ENCODE data around the gene SGPP1. TPM values are rescaled to one million over a fixed set of nuclear protein-coding genes. Genes with fewer than 3 reads are reported as not detected.

SGPP1 gene
- total RNA-seq, 1 donor from 2014 or later, result 22.5 TPM

DNA sequence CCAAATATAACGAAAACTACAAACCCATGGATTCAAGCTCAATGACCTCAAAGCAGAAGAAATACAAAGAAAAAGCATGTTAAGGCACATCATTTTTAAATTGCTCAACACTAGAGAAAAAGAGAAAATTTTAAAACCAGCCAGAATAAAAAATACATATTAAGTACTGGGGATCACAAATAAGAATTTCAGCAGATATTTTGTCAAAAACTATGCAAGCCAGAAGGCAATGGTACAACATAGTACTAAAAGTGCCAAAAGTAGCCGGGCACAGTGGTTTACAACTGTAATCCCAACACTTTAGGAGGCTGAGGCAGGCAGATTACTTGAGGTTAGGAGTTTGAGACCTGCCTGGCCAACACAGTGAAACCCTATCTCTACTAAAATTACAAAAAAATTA lies 10.2 kb downstream of the SGPP1 start:
- H3K36me3 ChIP-seq (ENCODE audit: control insufficient read depth, insufficient read depth, low read length), result no peaks in the 10 kb centered on the region
- no peak overlapping the region for H3K4me3 ChIP-seq (ENCODE audit: low read depth, low read length)
- TF ChIP-seq, protein P1, sequence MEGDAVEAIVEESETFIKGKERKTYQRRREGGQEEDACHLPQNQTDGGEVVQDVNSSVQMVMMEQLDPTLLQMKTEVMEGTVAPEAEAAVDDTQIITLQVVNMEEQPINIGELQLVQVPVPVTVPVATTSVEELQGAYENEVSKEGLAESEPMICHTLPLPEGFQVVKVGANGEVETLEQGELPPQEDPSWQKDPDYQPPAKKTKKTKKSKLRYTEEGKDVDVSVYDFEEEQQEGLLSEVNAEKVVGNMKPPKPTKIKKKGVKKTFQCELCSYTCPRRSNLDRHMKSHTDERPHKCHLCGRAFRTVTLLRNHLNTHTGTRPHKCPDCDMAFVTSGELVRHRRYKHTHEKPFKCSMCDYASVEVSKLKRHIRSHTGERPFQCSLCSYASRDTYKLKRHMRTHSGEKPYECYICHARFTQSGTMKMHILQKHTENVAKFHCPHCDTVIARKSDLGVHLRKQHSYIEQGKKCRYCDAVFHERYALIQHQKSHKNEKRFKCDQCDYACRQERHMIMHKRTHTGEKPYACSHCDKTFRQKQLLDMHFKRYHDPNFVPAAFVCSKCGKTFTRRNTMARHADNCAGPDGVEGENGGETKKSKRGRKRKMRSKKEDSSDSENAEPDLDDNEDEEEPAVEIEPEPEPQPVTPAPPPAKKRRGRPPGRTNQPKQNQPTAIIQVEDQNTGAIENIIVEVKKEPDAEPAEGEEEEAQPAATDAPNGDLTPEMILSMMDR (IDR thresholded peaks at IDR 0.05; ENCODE audit: insufficient read depth, low read length, poor library complexity, severe bottlenecking), result no peak
- no peak for DNase-seq (ENCODE audit: low read depth)
- no peaks in the 10 kb centered on the region for H3K27me3 ChIP-seq (ENCODE audit: control insufficient read depth, insufficient read depth, low read length)

DNA sequence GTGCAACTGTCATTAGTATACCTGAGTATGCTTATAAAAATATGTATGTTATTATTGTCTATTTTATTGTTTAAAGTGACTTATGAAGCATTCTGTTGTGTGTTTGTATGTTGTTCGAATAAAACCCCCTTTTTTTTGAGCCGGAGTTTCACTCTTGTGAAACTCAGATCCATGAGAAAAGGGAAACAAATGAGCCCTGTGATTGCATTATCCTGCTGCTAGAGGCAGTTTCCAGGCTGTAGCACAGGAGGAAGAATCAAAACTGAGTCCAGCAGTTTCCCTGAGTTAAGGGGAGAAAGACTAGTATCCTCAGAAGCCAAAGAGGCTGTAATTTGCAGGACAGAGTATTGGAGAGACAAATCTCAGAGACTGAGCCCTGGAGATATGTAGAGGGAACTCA lies 12.5 kb downstream of the SGPP1 start:
- Histone ChIP-seq H3K27me3 (ENCODE audit: control insufficient read depth, insufficient read depth, low read length) (no peaks in the 10 kb centered on the region), H3K36me3 (ENCODE audit: control insufficient read depth, insufficient read depth, low read length) (no peaks in the 10 kb centered on the region), H3K4me3 (ENCODE audit: low read depth, low read length) (no peak overlapping the region)
- DNase-seq (ENCODE audit: low read depth), result no peak
- TF ChIP-seq, protein P1 (IDR thresholded peaks at IDR 0.05; ENCODE audit: insufficient read depth, low read length, poor library complexity, severe bottlenecking), result no peak

DNA sequence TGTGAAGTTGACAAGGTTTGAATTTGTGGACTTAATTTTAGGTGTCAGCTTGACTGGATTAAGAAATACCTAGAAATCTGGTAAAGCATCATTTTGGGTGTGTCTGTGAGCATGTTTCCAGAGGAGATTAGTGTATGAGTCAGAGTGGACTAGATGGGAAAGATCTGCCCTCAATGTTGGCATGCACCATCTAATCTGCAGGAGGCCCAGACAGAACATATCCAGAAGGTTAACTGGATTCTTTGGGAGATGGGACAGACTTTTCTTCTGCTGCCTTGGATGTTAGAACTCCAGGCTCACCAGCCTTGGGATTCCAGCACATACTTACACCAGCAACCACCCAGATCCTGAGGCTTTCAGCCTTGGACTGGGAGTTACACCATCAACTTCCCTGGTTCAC lies 14.1 kb downstream of the SGPP1 start:
- Histone ChIP-seq H3K27me3 (ENCODE audit: control insufficient read depth, insufficient read depth, low read length) (no peaks in the 10 kb centered on the region), H3K4me3 (ENCODE audit: low read depth, low read length) (no peak overlapping the region), H3K36me3 (ENCODE audit: control insufficient read depth, insufficient read depth, low read length) (no peaks in the 10 kb centered on the region)
- no peak for DNase-seq (ENCODE audit: low read depth)
- TF ChIP-seq, protein P1 (IDR thresholded peaks at IDR 0.05; ENCODE audit: insufficient read depth, low read length, poor library complexity, severe bottlenecking), result no peak

DNA sequence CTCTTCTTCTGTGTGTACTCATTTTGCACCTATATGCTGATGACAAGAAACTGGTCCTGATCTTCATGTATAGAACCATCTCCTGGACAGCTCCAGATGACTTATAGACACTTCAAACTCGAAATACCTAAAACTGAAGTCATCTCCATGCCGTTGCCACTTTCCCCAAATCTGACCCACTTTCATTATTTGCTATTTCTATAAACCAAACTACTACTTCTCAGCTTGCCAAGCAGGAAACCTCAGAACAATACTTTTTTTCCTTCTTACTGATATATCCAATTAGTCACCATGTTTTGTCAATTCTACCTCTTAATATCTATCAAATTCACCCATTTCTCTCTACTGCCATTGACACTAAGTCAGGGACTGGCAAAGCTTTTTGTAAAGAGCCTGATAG lies 14.8 kb downstream of the SGPP1 start:
- H3K27me3 ChIP-seq (ENCODE audit: control insufficient read depth, insufficient read depth, low read length), result no peaks in the 10 kb centered on the region
- H3K36me3 ChIP-seq (ENCODE audit: control insufficient read depth, insufficient read depth, low read length), result no peaks in the 10 kb centered on the region
- no peak for DNase-seq (ENCODE audit: low read depth)
- TF ChIP-seq, protein P1 (IDR thresholded peaks at IDR 0.05; ENCODE audit: insufficient read depth, low read length, poor library complexity, severe bottlenecking), result no peak
- H3K4me3 ChIP-seq (ENCODE audit: low read depth, low read length), result no peak overlapping the region

DNA sequence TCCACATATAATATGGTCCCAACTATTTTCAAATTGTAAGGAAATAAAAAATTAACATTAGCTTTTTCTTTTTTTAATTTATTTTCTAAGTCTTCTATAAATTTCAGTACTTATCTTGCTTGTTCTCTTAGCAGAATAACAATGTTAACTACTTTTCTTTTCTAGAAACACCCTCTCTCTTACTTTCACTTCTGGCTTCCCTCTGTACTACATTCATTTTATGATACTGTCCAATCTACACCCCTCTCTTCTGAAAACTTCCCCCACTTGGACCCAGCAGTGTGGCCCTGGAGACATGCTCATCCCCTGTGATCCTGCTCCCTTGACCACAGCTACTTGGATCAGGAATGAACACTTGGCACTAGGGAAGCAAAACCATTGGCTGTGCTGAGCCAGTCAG lies 15.7 kb downstream of the SGPP1 start:
- Histone ChIP-seq H3K36me3 (ENCODE audit: control insufficient read depth, insufficient read depth, low read length) (no peaks in the 10 kb centered on the region), H3K4me3 (ENCODE audit: low read depth, low read length) (no peak overlapping the region), H3K27me3 (ENCODE audit: control insufficient read depth, insufficient read depth, low read length) (no peaks in the 10 kb centered on the region)
- no peak for DNase-seq (ENCODE audit: low read depth)
- TF ChIP-seq, protein P1 (IDR thresholded peaks at IDR 0.05; ENCODE audit: insufficient read depth, low read length, poor library complexity, severe bottlenecking), result no peak

DNA sequence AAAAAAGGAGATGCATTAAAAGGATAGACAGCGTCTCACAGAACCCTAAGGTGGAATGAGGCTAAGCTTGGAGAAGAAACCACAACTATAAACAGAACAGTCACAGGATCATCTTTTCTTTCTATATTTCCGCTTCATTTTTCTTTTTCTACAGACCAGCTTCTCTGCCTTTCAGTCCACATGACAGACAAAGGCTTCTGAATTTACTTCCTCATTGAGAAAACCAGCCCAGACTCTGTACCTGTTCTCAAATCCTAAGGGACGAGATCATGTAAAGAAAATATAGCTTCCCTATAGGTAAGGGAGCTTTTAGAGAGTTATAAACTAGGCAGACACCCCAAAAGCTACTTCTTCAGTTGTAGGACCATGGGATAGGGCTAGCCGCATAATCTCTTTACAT lies 17.4 kb downstream of the SGPP1 start:
- TF ChIP-seq, protein P1 (IDR thresholded peaks at IDR 0.05; ENCODE audit: insufficient read depth, low read length, poor library complexity, severe bottlenecking), result no peak
- H3K27me3 ChIP-seq (ENCODE audit: control insufficient read depth, insufficient read depth, low read length), result no peaks in the 10 kb centered on the region
- no peak for DNase-seq (ENCODE audit: low read depth)
- no peak overlapping the region for H3K4me3 ChIP-seq (ENCODE audit: low read depth, low read length)
- H3K36me3 ChIP-seq (ENCODE audit: control insufficient read depth, insufficient read depth, low read length), result no peaks in the 10 kb centered on the region

Data from kidney epithelial cell (primary cell).